ENCODE data around the gene AGAP2.

AGAP2 gene

DNA sequence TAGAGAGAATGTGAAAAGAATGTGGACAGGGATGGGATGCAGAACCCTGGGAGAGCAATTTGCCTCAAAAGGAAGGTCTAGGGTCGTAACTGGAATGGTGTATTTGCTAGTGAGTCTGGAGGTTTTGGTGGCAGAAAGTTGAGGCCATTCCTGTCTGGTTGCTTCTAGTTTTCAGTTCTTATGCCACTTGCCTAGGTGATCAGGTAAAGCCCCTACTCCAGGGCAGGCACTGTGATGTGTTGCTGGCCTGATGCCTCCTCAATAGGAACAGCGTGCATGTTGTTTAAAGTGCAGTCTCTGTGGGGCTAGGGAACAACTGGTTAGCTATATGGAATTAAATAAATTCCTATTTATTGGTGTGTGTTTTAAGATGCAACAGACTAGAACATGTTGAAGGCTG is 38.2 kb downstream of the AGAP2 start:
- TF ChIP-seq CTCF (IDR thresholded peaks at IDR 0.05; ENCODE audit: insufficient read depth, low read depth, low read length, missing control alignments), result no peak
- no peak for DNase-seq (ENCODE audit: low read depth)
- no peak overlapping the region for H3K4me3 ChIP-seq (ENCODE audit: low read length)

- TF ChIP-seq CTCF (IDR thresholded peaks at IDR 0.05; ENCODE audit: insufficient read depth, low read depth, low read length, missing control alignments), result no peak
- DNase-seq (ENCODE audit: low read depth), result no peak
- H3K4me3 ChIP-seq (ENCODE audit: low read length), result no peak overlapping the region
These were observed 40.1 kb downstream of the AGAP2 start for GRCh38 chr12:57698414-57698813.

DNA sequence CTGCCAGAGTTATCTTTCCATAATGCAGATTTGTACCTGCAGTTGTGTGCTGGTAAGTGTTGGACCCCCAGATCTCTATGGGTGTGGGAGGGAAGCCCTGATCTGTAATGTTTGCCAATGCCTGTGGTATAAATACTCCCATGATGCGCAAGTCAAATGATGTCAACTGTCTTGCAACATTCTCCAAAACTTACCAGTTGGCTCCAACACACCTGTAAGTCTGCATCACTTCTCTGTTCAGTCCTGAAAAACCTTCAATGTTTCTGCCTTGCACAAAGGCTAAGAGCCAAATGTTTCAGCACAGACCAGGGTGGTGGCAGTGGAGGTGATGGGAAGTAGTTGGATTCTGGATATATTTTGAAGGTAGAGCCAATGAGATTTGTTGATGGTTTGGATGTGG is 41.5 kb downstream of the AGAP2 start:
- no peak overlapping the region for H3K4me3 ChIP-seq (ENCODE audit: low read length)
- TF ChIP-seq CTCF (IDR thresholded peaks at IDR 0.05; ENCODE audit: insufficient read depth, low read depth, low read length, missing control alignments), result no peak
- no peak for DNase-seq (ENCODE audit: low read depth)

GRCh38 chr12:57695770-57696432 is 42.6 kb downstream of the AGAP2 start:
- no peak for DNase-seq (ENCODE audit: low read depth)
- TF ChIP-seq CTCF (IDR thresholded peaks at IDR 0.05; ENCODE audit: insufficient read depth, low read depth, low read length, missing control alignments), result no peak
- no peak overlapping the region for H3K4me3 ChIP-seq (ENCODE audit: low read length)

DNA sequence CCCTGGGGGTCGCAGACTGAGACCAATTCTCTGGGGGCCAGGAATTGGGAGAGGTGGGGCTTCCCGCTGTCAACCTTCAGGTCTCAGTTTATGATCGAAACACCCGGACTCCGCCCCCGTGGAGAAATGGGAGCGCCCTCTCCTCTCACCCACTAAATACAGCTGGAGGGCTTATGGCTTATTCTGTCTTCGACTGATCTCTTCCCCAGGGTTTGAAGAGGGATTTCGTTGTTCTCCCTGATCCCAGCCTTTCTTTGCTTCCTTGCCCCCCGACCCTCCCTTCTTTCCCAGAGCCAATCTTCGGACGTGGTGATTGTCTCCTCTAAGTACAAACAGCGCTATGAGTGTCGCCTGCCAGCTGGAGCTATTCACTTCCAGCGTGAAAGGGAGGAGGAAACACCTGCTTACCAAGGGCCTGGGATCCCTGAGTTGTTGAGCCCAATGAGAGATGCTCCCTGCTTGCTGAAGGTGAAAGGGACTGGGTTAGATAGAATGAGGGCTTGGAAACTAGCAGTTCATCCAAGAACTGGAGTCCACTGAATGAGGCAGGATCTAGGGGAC is 44.0 kb downstream of the AGAP2 start:
- H3K4me3 ChIP-seq (ENCODE audit: low read length), result peak overlapping the region; percentile 93
- TF ChIP-seq CTCF (IDR thresholded peaks at IDR 0.05; ENCODE audit: insufficient read depth, low read depth, low read length, missing control alignments), result no peak
- DNase-seq (ENCODE audit: low read depth), result peak; percentile 13

DNA sequence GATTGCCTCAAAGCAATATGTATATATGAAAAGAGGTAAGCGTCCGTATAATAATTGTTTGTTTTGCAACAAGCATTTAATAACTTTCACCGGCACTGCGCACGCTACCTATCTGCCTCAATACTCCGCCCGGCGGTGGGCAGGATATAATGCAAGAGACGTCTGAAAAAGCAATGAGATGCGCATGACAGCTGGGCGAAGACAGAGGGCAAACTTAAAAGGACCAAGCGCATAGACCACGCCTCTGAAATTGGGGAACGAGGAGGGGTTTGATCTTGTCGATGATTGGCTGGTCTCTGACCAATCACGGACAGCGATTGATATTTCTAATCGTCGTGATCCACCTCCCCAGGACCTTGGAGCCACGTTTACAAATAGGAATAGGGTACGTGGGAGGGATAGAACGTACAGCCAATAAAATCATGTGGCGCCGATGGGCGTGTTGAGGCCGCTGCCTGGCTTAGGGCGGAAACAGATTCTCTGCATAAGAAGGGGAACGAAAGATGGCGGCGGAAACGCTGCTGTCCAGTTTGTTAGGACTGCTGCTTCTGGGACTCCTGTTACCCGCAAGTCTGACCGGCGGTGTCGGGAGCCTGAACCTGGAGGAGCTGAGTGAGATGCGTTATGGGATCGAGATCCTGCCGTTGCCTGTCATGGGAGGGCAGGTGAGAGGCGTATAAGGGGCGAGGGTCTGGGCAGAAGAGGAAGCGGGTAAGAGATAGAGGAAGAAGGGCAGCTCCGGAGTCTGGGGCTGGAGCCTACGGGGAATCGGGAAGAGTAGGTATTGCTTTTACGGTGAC is 44.7 kb downstream of the AGAP2 start, which contains the start of gene OS9:
OS9 (plus strand) TSS at position 474 of the 800 bp plus-strand sequence; CDS start at position 504, 30 bp downstream.
- peak; percentile 79 for TF ChIP-seq CTCF (IDR thresholded peaks at IDR 0.05; ENCODE audit: insufficient read depth, low read depth, low read length, missing control alignments)
- peak within 1 kb of the TSS; percentile 93 for H3K4me3 ChIP-seq (ENCODE audit: low read length)
- peak; percentile 100 for DNase-seq (ENCODE audit: low read depth)
